Loucy (cell line): ENCODE results near the gene MEAF6.

Experiments used
- EZH2phosphoT487 ChIP-seq: fragments of 200-600 bp; IDR thresholded peaks from 2 replicates; pipeline ENCODE4 v1.6.1; 2018; ENCODE audit warnings: antibody characterized with exemption, mild to moderate bottlenecking, moderate library complexity, borderline replicate concordance
- TF ChIP-seq, protein P1 (sequence below): fragments of 200-600 bp; sonication (generic); conservative IDR thresholded peaks from 2 replicates; pipeline ENCODE4 v1.5.1; 2014; ENCODE audit warnings: mild to moderate bottlenecking, antibody characterized with exemption, low read length

DNA sequence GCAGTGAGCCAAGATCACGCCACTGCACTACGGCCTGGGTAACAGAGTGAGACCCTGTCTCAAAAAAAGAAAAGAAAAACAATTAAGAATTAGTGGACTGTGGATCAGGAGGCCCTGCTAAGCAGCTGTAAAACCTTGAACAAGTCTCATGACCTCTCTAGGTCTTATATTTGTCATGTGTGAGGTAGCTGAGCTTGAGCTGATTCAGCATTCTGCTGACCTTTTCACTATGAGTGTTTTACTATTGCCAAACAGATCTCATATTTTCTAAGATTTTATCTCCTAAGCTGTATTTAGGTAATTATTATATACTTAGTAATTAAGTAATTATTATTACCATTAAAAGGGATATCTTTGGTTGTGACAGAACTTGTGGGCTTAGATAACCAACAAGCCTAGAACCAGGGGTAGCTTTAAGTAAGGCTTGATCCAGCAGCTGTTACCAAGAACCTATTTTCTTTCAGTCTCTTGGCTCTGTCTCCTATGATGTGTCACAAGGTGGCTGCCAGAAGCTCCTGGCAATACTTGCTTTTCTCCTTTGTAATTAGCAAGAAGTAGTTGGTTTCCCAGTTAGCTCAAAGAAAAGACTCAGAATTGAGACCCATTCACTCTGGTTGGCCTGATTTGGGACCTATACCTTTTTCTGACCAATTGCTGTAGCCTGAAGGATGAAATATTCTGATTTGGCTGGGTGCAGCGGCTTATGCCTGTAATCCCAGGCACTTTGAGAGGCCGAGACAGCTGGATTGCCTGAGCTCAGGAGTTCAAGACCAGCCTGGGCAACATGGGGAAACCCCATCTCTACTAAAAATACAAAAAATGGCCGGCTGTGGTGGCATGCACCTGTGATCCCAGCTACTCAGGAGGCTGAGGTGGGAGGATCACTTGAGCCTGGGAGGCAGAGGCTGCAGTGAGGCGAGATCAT is 48.7 kb downstream of the MEAF6 start:
- TF ChIP-seq, protein P1, sequence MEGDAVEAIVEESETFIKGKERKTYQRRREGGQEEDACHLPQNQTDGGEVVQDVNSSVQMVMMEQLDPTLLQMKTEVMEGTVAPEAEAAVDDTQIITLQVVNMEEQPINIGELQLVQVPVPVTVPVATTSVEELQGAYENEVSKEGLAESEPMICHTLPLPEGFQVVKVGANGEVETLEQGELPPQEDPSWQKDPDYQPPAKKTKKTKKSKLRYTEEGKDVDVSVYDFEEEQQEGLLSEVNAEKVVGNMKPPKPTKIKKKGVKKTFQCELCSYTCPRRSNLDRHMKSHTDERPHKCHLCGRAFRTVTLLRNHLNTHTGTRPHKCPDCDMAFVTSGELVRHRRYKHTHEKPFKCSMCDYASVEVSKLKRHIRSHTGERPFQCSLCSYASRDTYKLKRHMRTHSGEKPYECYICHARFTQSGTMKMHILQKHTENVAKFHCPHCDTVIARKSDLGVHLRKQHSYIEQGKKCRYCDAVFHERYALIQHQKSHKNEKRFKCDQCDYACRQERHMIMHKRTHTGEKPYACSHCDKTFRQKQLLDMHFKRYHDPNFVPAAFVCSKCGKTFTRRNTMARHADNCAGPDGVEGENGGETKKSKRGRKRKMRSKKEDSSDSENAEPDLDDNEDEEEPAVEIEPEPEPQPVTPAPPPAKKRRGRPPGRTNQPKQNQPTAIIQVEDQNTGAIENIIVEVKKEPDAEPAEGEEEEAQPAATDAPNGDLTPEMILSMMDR: no peak
- TF ChIP-seq EZH2phosphoT487: no peak
